ENCODE results near the gene ACTR3. TPM values are rescaled to one million over a fixed set of nuclear protein-coding genes. Genes with fewer than 3 reads are reported as not detected.

ACTR3 gene
- total and polyA plus RNA-seq, 10 of the 15 experiments (the other 5 are each of a cell fraction or from before 2014, with no cell fraction given), result 79.1 to 616 (median 471) TPM

GRCh38 chr2:113974727-113975126 lies 84.8 kb downstream of the ACTR3 start (continued):
- TF ChIP-seq REST (IDR thresholded peaks at IDR 0.05; ENCODE audit: low read depth, low read length) (no peak), CEBPZ (IDR thresholded peaks at IDR 0.05; ENCODE audit: low read depth, low read length) (no peak), RELA (IDR thresholded peaks at IDR 0.05; ENCODE audit: borderline replicate concordance, partially characterized antibody) (no peak), ZNF24 (IDR thresholded peaks at IDR 0.05) (no peak), CBFB (IDR thresholded peaks at IDR 0.05; ENCODE audit: low read depth) (no peak), ESRRA (IDR thresholded peaks at IDR 0.05; ENCODE audit: low read length) (no peak), BHLHE40 (IDR thresholded peaks at IDR 0.05; ENCODE audit: borderline replicate concordance in 1 of 2, low read depth in 2 of 2, low read length in 1 of 2) (no peak), HDAC2 (IDR thresholded peaks at IDR 0.05) (no peak)
